GM18505 (cell line): ENCODE data around the gene NPNT.
A peak's percentile ranks its signal among the peaks of the same experiment; 100 is the strongest.
"Not testable (repeated sequence)": the region's sequence is repeated elsewhere in the genome, so short reads cannot be mapped to it uniquely, and the experiment has no call there.

ENCODE experiments used
- ATAC-seq: cut with Tn5 transposase; IDR thresholded peaks from one replicate; pipeline ENCODE4 v1.9.1; 2021; ENCODE audit not compliant: unreplicated experiment
- POLR2A ChIP-seq: IDR thresholded peaks from 4 replicates; pipeline ENCODE4 v1.6.1; 2011; ENCODE audit warnings: borderline replicate concordance; ENCODE audit not compliant: insufficient read depth, insufficient read length; ENCODE audit errors: extremely low read depth

NPNT gene, protein sequence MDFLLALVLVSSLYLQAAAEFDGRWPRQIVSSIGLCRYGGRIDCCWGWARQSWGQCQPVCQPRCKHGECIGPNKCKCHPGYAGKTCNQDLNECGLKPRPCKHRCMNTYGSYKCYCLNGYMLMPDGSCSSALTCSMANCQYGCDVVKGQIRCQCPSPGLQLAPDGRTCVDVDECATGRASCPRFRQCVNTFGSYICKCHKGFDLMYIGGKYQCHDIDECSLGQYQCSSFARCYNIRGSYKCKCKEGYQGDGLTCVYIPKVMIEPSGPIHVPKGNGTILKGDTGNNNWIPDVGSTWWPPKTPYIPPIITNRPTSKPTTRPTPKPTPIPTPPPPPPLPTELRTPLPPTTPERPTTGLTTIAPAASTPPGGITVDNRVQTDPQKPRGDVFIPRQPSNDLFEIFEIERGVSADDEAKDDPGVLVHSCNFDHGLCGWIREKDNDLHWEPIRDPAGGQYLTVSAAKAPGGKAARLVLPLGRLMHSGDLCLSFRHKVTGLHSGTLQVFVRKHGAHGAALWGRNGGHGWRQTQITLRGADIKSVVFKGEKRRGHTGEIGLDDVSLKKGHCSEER

DNA sequence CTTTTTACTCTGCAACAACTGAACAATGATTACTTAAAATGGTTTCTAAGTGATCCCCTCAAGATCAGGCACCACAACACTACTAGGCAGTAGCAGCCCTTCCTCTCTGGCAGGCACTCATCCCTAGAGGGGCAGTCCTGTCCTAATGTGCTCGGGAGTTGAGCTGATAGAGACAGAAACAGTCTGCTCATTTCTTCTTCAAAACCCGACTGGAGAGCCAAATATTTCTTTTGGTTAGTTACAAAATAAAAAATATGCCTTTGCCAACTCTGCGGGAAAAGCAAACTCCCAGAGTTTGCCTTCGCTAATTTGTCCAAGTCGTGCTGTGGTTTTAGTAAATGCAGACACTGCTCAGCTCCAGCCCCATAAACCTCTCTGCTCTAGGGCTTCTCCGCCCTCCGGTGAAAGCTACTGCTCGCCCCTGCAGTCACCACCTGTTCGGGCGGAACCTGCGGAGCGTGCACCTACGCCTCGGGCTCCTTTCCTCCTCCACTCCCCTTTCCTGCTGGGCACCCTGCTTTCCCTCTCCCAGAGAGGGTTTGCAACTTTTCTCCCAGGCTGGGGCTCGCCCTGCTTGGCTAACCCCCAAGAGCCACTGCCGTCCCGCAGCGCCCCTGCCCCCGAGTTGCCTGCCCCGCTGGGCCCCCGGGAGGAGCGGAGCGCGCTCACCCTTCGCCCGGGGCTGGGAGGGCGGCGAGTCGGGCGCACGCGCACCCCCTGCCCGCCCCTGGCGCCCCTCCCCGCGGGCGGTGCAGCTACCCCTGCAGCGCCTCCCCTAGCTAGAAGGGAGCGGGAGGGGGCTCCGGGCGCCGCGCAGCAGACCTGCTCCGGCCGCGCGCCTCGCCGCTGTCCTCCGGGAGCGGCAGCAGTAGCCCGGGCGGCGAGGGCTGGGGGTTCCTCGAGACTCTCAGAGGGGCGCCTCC is at the start of gene NPNT:
Gene NPNT (plus strand): TSS at position 812 of the 923 bp plus-strand sequence. CDS start 182 bp downstream, outside the sequence.
- peak; percentile 44 for ATAC-seq
- TF ChIP-seq POLR2A, result no peak

DNA sequence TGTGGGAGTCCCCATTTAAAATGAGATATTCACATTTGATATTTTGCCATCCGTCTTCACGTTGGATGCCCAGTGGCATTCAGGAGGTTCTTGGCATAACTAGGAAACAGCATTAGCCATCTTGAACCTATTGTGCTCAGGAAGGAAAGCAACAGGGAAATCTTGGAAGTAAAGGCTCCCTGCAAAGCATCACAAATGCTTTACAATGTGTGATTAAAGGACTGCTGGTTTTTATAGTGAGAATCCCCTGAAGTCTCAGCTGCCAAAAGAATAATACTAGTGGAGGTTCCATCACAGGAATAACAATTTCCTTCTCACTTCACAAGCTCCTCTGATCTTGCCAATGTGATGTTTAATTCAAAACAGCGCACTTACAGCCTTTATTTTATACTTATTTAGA is 49.7 kb upstream of the NPNT start:
- no peak for TF ChIP-seq POLR2A

DNA sequence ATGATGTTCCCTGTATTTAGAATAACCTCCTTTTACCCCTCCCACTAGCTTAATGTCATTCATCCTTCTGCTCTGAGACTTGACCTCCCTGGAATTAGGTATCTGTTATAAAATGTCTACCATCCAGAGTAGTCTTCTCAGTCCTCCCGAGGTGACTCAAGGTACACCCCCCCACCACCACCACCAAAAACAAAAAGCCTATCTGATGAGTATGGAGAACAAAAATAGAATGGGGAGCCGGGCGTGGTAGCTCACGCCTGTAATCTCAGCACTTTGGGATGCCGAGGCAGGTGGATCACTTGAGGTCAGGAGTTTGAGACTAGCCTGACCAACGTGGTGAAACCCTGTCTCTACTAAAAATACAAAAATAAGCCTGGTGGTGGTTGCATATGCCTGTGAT is 46.9 kb upstream of the NPNT start:
- ATAC-seq, result not testable (repeated sequence)

More for the DNA sequence above, 49.7 kb upstream of the NPNT start:
- no peak for ATAC-seq

GRCh38 chr4:105851196-105851595 is 44.1 kb upstream of the NPNT start:
- TF ChIP-seq POLR2A, result no peak

DNA sequence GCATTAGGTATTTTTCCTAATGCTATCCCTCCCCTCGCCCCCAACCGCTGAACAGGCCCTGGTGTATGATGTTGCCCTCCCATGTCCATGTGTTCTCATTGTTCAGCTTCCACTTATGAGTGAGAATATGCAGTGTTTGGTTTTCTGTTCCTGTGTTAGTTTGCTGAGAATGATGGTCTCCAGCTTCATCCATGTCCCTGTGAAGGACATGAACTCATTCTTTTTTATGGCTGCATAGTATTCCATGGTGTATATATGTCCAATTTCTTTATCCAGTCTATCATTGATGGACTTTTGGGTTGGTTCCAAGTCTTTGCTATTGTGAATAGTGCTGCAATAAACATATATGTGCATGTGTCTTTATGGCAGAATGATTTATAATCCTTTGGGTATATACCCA is 43.0 kb upstream of the NPNT start:
- not testable (repeated sequence) for ATAC-seq

More at GRCh38 chr4:105851196-105851595, 44.1 kb upstream of the NPNT start:
- ATAC-seq, result no peak

DNA sequence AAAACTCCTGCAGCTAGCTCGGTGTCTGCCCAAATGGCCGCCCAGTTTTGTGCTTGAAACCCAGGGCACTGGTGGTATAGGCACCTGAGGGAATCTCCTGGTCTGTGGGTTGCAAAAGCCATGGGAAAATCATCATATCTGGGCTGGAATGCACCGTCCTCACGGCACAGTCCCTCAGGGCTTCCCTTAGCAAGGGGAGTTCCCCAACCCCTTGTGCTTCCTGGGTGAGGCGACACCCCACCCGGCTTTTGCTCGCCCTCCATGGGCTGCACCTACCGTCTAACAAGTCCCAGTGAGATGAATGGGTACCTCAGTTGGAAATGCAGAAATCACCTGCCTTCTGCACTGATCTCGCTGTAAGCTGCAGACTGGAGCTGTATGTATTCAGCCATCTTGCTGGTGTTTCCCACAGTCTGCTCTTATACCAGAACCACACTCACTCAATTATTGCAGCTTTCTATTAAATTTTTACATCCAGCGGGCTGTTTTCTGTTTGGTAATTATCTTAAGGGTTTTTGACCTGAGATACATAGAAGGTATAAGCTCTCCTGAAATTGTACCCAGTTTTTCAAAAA is 36.7 kb upstream of the NPNT start:
- no peak for ATAC-seq
- no peak for TF ChIP-seq POLR2A

DNA sequence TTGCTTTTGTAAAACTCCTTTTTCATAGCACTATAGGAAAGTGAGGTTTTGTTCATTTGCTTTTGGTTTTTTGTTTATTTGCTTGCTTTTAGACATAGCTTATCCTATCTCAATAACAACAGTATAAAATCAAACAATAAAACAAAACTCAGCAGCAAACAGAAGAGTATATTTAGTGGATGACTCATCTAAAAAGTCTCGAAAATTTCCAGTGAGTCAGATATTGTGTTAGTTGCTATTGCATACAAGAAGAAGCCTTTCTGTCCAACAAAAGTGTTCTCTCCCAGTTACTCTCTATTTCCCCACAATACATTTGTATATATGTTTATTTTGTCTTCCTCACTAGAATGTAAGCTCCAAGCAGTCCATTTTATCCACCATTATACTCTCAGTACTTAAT is 36.0 kb upstream of the NPNT start:
- ATAC-seq, result no peak
- no peak for TF ChIP-seq POLR2A

- ATAC-seq, result no peak
- no peak for TF ChIP-seq POLR2A
Measured at GRCh38 chr4:105870963-105871362, 24.3 kb upstream of the NPNT start.

DNA sequence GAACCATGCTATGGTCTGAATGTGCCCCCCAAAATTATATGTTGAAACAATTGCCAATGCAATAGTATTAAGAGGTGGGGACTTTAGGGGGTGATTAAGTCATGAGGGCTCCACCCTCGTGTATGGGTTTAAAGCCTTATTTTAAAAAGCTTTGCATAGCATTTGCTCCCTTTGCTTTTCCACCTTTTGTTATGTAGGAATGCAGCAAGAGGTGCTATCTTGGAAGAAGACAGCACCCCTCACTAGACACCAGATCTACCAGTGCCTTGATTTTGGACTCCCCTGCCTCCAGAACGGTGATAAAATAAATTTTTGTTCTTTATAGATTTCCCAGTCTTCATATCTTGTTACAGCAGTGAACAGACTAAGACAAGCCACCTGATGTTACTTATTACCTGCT is 23.3 kb upstream of the NPNT start:
- ATAC-seq, result no peak
- TF ChIP-seq POLR2A, result no peak

DNA sequence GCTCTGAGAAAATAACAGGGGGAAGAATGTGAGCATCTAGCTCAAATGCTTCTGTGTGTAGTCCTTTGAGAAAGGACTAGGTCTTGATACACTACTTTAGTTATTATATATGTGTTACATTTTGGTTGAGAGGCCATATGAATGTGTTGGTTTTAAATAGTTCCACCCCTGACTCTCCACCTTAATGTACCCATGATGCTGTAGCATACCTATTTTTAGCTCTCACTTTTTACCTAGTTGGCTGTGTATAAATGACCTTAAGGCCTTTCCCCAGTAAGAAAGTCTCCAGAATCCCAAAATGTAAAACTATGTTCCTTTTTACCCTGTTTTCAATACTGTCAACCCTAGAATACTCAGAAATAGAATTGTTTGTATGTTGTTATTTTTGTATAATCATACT is 20.0 kb upstream of the NPNT start:
- ATAC-seq, result no peak
- no peak for TF ChIP-seq POLR2A

GRCh38 chr4:105878668-105879067 is 16.6 kb upstream of the NPNT start:
- TF ChIP-seq POLR2A, result no peak
- ATAC-seq, result no peak

- ATAC-seq, result no peak
- TF ChIP-seq POLR2A, result no peak
Measured at GRCh38 chr4:105887508-105887907, 7.8 kb upstream of the NPNT start.
